GM18508 (cell line): ENCODE results near the gene PTPRG.

ENCODE experiments used
- ATAC-seq: cut with Tn5 transposase; IDR thresholded peaks from one replicate; pipeline ENCODE4 v1.9.1; 2021; ENCODE audit warnings: moderate number of reproducible peaks; ENCODE audit not compliant: insufficient read depth, unreplicated experiment

PTPRG gene

DNA sequence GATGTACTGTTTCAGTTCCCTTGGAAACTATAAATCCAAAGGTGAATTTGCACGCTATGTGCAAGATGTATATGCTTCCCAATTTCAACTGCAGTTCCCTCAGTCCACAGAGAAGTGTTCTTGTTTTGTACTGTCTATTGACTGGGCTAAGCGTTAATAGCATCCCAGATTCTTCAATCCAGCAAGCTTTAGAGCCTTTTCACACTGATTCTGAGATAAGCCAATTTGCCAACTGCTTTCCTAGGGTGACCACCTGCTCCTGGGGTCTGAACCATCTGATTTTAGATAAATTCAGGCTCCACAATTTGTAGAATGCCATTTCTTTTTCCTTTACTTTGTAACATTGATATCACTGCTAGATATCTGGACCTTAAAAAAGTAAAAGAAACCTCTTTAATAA lies 340.1 kb downstream of the PTPRG start:
- no peak for ATAC-seq

DNA sequence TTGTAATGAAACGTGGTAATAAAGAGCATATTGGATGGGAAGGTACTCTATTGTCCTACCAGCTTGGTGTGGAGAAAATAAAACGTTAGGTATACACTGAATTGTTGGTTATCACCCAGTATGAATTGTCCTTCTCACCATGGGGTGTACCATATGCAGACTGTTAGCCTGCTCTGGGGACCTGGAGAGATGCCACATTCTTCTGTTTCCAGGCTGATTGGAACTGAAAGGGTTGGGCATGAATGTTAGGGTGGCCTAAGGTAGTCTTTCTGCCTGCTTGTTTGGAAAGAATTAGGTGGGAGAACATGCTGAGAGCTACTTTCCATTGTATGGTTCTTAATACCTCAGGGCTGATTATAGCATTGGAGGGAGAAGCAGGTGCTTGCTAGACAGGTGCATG lies 340.6 kb downstream of the PTPRG start:
- ATAC-seq, result no peak

DNA sequence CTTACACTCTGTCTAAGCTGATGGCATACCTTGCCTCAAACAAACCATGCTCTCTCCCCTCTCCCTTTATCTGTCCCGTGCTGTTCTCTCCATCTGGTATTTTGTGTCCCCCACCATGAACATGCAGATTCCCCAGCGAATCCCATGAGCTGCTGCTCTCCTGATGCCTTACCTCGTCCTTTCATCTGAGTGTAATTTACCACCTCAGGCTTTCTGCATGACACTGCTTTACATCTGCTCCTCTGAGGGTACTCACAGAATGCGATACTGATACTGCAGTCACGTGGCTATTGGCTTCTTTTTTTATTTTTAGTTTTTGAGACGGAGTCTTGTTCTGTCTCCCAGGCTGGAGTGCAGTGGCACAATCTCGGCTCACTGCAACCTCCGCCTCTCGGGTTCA lies 341.7 kb downstream of the PTPRG start:
- no peak for ATAC-seq

DNA sequence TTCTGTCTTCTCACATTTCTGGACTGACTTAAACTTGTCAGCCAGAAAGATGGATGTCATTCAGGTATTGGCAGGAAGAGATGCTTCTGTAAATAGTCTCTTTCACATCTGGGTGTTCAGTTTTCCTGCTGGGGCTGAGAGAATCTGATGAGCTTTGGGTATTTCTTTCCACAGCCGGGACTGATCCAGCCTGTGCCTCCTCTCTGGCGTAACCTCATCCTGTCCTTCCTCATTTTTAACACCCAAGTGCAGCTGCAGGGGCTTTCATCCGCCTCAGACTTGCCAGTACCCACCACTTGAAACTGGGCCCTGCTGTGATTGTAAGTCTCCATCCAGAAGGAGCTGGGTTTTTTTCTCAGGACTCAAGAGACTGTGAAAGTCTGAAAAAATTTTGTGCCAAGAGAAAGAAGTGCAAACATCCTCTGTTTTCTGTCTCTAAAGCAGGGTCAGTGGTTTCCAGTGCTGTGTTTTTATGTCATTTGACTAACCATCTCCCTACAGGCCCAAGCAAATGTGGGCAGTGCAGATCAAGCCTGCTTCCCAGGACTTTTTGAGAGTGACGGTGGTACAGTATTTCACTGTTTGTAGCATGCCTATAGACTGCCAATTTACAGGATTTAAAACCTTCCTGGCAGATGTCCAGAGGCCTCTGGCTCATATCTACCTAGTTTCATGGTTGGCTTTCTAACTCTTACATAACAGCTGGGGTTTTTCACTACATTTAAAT lies 342.7 kb downstream of the PTPRG start:
- ATAC-seq, result no peak

DNA sequence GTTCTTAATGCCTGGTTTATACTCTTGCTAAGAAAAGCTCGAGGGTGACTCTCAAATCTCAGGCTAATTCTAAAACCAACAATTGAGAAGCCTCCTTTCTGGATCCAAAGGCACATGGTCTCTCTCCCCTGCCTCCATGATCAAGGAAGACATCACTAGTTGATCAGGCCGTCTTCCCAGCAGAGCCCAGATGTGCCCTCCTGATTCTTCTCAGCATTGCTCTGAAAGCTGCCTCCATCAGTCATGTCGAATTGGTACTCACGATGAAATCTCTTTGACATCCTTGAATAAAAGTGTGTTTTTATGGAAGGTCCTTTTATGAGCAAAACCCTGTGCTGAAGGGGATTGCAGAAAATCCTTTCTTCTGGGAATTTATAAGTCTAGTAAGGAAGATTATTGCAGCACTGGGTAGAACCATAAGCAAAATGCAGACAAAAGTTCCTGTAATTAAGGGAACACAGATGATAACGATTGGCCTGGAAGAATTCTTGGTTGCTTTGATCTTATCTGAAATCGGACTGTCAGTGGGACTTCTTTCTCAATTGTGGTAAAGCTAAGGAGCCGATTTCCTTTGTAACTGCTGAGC lies 345.9 kb downstream of the PTPRG start:
- ATAC-seq, result no peak

DNA sequence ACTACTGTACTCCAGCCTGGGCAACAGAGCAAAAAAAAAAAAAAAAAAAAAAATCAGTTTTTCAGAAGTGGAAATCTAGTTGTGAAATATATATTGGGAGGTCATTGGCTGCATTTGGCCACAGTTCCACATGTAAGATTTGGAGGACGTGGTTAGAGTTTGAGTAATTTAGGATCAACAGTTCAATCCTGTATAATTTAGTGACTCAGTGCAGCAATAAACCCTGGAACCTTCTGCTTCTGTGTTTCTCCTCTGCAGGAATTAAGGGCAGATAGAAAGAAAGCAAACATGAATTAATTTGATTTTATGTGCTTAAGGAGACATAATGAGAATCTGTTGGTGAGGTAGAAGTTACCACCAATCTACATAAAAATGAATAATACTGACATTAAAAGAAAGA lies 347.0 kb downstream of the PTPRG start:
- no peak for ATAC-seq

DNA sequence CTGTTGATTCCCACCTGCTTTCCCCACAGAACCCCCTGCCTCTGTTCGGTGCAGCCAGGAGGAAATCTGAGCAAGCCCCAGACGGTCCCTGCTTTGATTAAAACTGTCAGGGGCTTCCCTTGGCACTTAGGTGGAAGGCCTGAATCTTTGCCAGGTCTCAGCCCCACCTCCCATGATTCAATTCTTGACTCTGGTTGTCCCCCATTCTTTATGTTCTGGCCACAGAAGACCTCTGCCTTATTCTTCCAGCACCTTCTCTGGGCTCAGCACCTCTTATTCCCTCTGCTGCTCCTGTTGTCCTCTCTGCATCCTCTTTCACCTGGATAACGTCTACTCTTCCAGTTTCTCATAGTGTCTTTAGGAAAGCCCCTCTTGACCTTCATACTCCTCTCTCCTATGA lies 349.4 kb downstream of the PTPRG start:
- ATAC-seq, result no peak

DNA sequence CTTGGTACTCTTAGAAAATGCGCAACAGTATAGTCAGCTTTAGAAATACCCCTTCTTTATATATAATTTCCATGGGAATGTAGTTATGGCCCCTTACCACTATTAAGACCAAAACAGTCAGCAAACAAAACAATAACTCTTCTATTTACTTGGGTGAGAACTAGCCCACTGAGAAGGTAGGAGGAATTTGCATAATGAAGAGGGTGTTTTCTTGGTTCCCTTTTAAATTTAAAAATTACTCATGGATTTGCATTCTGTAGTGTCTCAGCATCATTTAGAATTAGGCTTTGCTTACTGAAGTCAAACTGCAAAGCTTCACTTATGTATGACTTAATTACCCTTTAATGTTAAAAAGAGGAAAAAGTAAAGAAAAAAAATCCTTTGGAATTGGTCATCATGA lies 350.8 kb downstream of the PTPRG start:
- no peak for ATAC-seq

DNA sequence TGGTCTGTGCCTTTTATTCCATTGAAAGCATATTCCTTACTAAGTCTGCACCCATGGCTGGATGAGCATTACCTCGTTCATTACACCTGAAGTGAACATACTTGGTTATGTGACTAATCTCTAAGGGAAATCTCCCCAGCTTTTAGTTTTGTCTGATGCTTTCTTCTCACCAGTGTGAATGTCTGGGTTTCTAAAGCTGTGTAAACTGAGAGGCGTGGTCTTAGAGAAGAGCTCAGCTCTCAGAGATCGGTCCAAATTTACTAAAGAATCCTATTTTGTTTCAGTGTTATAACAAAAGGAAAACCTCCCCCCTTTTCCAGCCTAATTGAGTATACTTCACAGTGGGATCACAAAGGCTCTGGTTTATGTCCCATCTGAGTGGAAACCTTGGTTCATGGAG lies 352.3 kb downstream of the PTPRG start:
- ATAC-seq, result no peak

DNA sequence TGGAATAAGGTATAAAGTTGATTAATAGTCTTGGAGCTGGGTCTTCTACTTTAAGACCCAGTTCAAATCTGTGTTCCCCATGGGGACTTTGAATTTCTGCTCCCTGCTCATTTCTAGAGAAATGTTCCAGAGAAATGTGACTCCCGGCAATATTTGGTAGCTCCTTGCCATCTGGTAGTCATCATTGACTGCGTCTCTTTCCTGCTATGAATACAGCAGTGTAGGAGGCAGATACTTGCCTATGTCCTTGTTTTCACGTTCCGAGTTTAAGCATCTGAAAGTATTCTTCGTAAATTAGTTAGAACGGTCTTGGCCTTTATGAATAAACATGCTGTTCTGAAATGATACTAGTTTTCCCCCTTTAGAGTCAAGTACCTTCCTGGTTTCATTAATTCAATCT lies 352.9 kb downstream of the PTPRG start:
- ATAC-seq, result no peak

DNA sequence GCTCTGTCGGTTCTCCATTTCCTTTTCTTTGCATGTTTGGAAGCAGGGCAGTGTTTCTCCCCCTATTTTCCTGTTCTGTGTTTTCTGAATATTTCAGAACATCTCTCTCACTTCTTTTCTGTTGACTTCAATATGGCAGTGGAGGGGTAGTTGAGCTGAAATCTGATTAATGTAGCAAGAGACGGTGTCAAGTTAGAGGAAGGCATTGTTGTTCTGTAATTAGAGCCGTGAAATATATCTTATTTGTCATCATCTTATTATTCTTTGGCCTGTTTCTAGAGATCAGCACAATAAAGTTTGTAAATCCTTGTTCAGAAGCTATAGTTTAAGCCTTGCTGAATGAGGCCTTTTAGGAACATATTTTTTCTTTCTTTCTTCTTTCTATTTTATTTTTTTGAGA lies 353.9 kb downstream of the PTPRG start:
- ATAC-seq, result no peak

DNA sequence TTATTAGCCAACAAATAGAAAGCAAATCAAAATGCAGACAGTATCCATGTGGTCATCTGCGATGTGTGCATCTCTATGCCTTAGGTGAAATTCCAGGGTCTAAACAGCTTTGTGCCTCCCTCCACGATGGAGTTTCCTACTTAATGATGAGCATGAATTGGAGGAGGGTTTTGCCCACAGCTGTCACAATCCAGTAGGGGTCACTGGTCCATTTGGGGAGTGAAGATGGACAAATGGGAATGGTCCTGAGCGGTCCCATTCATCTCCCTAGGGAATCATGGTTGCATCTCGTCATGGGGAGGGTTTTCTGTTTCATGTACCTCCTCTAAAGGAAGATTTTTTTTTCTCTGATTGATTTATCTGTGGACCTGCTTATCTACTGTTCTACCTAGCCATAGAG lies 358.0 kb downstream of the PTPRG start:
- ATAC-seq, result no peak

DNA sequence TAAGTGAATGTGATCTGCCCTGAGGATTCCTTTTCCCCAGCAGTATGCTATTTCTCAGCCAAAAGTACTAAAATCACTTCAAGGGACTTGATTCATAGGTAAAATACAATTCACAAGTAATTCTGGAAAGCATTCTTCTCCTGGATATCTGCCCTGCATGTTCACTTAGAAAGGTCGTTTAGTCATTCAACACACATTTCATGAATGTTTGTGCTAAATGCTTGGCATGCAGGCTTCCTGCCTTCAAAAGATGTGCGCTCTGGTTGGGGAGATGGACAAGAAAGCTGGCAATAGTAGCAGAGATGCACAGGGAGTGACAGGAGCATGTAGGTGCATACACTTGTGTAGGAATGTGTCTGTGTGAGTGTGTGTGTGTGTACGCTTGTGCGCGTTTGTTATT lies 360.7 kb downstream of the PTPRG start:
- ATAC-seq, result no peak

DNA sequence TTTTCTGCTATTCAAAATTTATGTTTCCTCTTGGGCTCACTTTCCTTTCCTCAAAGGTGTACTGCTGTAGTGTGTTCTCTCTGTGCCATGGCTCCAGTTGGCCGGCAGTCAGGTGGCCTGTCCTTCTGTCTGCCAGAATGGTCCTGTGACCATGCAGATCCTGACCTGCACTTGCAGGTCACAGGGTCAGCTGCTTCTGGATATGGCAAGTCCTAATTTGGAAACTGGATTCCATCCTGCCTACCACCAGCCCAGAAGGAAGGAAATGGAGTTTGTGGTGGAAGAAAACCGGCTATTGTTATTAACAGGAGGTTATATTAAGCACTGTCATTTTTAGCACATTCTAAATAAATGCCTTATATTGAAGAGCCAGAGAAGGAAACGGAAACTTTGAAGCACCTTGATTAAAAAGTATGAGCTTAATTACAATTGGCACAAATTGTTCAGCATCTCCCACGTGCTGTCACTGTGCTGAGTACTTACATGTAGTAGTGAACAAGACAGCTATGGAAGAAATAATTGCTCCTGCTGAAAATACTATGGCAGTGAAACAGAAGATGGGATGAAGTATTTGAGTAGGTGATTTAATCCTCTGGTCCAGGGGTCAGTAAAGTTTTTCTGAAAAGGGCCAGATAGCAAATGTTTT lies 362.8 kb downstream of the PTPRG start:
- ATAC-seq, result no peak

DNA sequence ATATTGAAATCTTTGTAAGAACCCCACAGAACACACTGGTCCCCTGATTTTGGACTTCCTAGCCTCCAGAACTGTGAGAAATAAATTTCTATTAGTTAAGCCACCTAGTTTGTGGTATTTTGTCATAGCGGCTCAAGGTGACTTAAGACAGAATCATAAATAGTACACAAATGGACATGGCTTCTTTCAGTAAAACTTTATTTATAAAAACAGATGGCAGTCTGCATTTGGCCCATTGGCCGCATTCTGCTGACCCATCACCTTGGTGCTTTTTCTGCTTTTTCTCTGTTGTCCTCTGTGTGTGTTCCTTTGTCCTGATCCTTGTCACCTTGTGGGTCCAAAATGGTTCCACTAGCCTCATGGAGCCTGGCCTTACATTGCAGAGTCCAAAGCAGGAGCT lies 363.6 kb downstream of the PTPRG start:
- ATAC-seq, result no peak

DNA sequence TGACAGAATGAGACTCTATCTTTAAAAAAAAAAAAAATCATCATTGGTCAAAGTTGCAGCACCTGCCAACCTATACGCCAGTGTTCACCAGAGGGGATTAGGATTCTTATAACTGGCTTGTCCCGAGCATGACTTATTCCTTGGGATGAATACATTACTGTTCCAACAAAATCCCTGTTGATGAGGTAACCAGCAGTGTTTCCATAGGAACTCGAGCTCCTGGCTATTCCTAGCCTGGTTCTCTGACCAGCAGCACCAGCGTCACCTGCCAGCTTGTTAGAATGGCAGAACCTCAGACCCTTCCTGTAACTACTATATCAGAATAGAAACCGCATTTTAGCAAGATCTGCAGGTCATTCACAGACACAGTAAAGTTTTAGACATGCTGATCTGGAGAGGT lies 364.4 kb downstream of the PTPRG start:
- no peak for ATAC-seq

DNA sequence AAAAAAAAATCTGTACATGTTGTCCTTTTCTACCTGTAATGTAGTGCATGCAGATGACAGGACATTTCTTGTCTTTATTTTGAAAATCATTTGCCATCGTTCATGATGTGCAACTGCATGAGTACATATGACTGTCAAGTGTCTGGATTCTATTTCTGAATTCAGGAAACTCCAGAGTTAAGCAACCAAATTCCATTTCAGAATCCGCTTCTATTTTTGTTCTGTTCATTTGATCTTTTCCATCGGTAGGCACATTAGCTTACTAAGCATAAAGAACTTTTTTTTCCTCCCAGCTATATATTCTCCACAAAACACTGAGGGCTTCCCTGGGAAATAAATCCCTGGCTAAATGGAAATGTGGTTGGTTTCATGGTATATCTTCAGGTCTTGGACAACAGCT lies 365.6 kb downstream of the PTPRG start:
- no peak for ATAC-seq

DNA sequence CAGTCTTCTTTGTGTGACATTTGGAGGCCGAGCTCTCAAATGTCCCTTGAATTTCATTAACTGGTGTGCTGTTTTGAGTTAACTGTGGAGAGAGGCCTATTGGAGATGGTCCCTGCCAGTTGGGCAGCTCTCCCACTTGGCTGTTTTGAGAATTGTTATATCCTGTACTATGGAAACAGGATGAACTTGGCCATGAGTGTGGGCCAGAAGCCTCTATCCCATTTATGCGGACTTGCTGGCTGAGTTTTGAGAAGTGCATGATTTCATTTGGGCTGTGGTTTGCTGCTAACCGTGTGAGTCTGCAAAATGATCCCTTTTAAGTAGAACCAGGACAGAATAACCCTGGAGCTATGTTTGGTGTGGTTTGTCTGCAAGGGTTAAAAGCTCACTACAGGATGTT lies 366.0 kb downstream of the PTPRG start:
- ATAC-seq, result no peak

DNA sequence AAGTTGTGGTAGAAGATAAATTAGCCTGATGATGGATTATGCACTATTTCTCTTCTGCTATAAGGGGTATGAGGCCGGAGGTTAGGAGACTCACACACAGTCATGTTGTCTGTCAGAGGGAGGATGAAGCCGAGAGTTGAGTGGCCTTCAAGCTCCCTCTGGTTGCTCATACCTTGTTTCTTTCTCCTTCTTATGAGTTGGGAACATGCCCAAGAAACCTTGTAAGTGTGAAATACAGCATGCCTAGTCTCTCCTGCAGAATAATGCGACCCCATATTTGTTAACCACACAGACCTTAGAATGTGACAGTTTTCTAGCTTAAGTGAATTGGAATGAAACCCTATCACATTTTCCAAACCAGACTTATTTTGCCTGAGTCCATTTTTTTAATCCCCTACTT lies 366.7 kb downstream of the PTPRG start:
- no peak for ATAC-seq

DNA sequence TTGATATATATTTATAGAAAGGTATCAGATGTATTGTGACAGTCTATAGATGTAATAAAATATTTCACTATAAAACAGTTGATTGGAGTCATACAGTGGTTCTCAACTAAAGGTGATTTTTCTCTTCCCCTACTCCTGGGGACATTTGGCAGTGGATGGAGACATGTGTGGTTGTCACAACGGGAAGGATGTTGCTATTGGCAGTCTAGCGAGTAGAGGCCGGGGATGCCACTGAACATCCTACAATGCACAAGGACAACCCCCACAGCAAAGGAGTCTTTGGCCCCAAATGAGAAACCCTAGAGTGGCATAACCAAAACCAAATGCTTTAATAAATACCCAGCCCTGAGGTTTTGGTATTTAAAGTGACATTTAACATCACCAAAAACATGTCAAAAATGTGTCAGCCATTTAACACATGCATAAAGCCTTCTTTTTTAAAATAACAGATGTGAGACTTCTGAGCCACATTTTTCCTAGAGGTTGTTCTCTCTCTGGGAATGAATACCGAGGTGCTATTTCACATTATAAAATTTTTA lies 367.5 kb downstream of the PTPRG start:
- ATAC-seq, result no peak

DNA sequence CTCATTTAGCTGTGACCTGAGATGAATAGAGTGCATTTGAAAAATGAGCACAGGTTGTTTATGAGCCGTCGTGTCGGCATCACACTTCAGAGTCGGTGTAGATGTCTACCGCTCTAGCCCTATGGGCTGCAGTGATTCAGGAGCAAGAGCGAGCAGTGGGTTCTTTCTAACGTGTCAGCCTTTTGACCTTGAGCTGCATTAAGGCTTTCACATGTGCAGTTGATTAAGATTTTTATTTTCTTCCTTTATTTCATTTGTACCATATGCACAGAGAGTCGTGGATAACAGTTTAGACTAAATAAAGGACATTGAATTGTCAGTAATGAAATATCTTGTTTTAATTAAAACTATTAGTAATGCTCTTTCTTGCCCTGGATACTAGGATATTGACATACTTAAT lies 368.2 kb downstream of the PTPRG start:
- no peak for ATAC-seq

DNA sequence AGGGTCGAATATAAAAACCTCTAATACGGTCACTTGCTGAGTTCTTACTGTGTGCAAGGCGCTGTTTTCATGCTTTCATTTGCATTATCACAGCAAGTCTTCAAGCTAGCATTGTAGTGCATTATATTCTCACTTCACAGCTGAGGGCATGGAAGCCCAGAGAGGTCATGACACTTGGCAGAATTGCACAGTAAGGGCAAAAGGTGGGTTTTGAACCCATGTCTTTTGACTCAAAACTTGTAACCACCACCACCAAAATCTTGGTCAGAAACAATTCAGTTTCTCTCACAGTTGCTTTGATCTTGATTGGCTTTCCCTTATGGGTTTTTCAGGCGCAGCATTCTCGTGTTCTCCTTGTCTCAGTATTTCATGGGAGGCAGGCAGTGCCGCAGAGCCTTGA lies 371.1 kb downstream of the PTPRG start:
- no peak for ATAC-seq
